H1 (cell line): ENCODE measurements around the gene MACC1. TPM values are rescaled to one million over a fixed set of nuclear protein-coding genes. Genes with fewer than 3 reads are reported as not detected.
A peak's percentile ranks its signal among the peaks of the same experiment; 100 is the strongest.

Experiments used
- CTCF ChIA-PET: fragments of 300-600 bp; sonication (Branson Sonifier 250); formaldehyde crosslinking; loops from one replicate; lab custom pipeline; 2021; ENCODE audit not compliant: partially characterized antibody; lab: Charles Lee
- POLR2A ChIA-PET: fragments of 300-600 bp; sonication (Branson Sonifier 250); formaldehyde crosslinking; loops from one replicate; lab custom pipeline; 2021; ENCODE audit warnings: inconsistent platforms; ENCODE audit not compliant: partially characterized antibody; lab: Charles Lee
- DNase-seq, 2 experiments: peaks; one replicate each; pipeline versions ENCODE4 v3.0.0 to v3.0.0-alpha.2; 2010 to 2022; ENCODE audit warnings: low spot score in 2 of 2, low read depth in 1 of 2, mixed read lengths in 1 of 2
- FAIRE-seq: peaks from 2 replicates; lab custom pipeline; 2011; peaks lifted over from hg19 to GRCh38; lab: Jason Lieb, UNC
- H2AFZ ChIP-seq: 2 replicates; pipeline ENCODE4 v1.8.1; 2012; ENCODE audit warnings: low read length, inconsistent platforms
- H2AK5ac ChIP-seq: 2 replicates; pipeline ENCODE4 v1.6.1; 2013; ENCODE audit warnings: low read depth, low read length
- H2BK120ac ChIP-seq: replicated peaks from 2 replicates; pipeline ENCODE3; 2013; ENCODE audit warnings: low read depth, low read length, inconsistent platforms
- H2BK12ac ChIP-seq: 2 replicates; pipeline ENCODE4 v1.6.1; 2013; ENCODE audit warnings: low read depth, low read length
- H2BK15ac ChIP-seq: 2 replicates; pipeline ENCODE4 v1.6.1; 2013; ENCODE audit warnings: low read length
- H2BK20ac ChIP-seq: 2 replicates; pipeline ENCODE4 v1.6.1; 2013; ENCODE audit warnings: low read length
- H2BK5ac ChIP-seq: 2 replicates; pipeline ENCODE4 v1.6.1; 2013; ENCODE audit warnings: low read depth, low read length
- H3K14ac ChIP-seq: 2 replicates; pipeline ENCODE4 v1.6.1; 2013; ENCODE audit warnings: inconsistent platforms; ENCODE audit not compliant: insufficient read length
- H3K18ac ChIP-seq: 2 replicates; pipeline ENCODE4 v1.6.1; 2013; ENCODE audit warnings: low read length; ENCODE audit errors: extremely low read depth
- H3K23ac ChIP-seq: 2 replicates; pipeline ENCODE4 v1.6.1; 2013; ENCODE audit warnings: inconsistent platforms; ENCODE audit not compliant: insufficient read length
- H3K23me2 ChIP-seq: 2 replicates; pipeline ENCODE4 v1.6.1; 2013; ENCODE audit warnings: low read depth, low read length
- H3K27ac ChIP-seq: 2 replicates; pipeline ENCODE4 v1.6.1; 2011; ENCODE audit warnings: low read depth, low read length, inconsistent platforms
- H3K27me3 ChIP-seq, 4 experiments: replicated peaks in 1 of 4; 1 replicate in 1 of 4; 2 replicates in 3 of 4; pipeline versions ENCODE4 v1.6.1 to v1.8.1; 2011 to 2013; ENCODE audit warnings: low read length in 3 of 4, mild to moderate bottlenecking in 3 of 4, inconsistent platforms in 2 of 4, mixed read lengths in 2 of 4, moderate library complexity in 1 of 4; ENCODE audit not compliant: control insufficient read depth in 3 of 4, insufficient read depth in 3 of 4; ENCODE audit errors: extremely low read depth in 1 of 4
- H3K36me3 ChIP-seq, 4 experiments: 2 replicates each; pipeline versions ENCODE4 v1.6.1 to v1.8.1; 2011 to 2013; ENCODE audit warnings: mild to moderate bottlenecking in 4 of 4, low read length in 3 of 4, moderate library complexity in 2 of 4, control low read depth in 1 of 4, inconsistent platforms in 1 of 4; ENCODE audit not compliant: insufficient read depth in 4 of 4, control insufficient read depth in 2 of 4
- H3K4ac ChIP-seq: replicated peaks from 2 replicates; pipeline ENCODE3; 2013; ENCODE audit warnings: low read length, low read depth, mixed read lengths, inconsistent platforms; ENCODE audit not compliant: insufficient read length
- H3K4me1 ChIP-seq, 4 experiments: replicated peaks in 1 of 4; 1 replicate in 1 of 4; 2 replicates in 3 of 4; pipeline versions ENCODE4 v1.6.1 to v1.8.1; 2011 to 2013; ENCODE audit warnings: low read length in 3 of 4, inconsistent platforms in 2 of 4, mixed read lengths in 1 of 4; ENCODE audit not compliant: insufficient read depth in 4 of 4, control insufficient read depth in 3 of 4
- H3K4me2 ChIP-seq, 2 experiments: 2 replicates each; pipeline versions ENCODE4 v1.6.1 to v1.8.1; 2011 to 2013; ENCODE audit warnings: low read depth in 2 of 2, low read length in 2 of 2, control low read depth in 1 of 2, inconsistent platforms in 1 of 2, mild to moderate bottlenecking in 1 of 2; ENCODE audit not compliant: insufficient read depth in 1 of 2
- H3K4me3 ChIP-seq, 4 experiments: fragments of 200-600, 300-600 bp in 1 of 4; sonication (generic), shearing (Covaris generic), sonication (Bioruptor Twin) in 1 of 4; 2 replicates each; pipeline versions ENCODE4 v1.5.1 to v1.8.1; 2011 to 2016; ENCODE audit warnings: low read length in 4 of 4, low read depth in 3 of 4, control low read depth in 2 of 4, inconsistent platforms in 2 of 4, mild to moderate bottlenecking in 2 of 4, mixed read lengths in 1 of 4, moderate library complexity in 1 of 4; ENCODE audit not compliant: insufficient read depth in 2 of 4; ENCODE audit errors: extremely low read depth in 1 of 4
- H3K56ac ChIP-seq: replicated peaks from 2 replicates; pipeline ENCODE3; 2013; ENCODE audit warnings: low read depth, mild to moderate bottlenecking, mixed read lengths, low read length, inconsistent platforms; ENCODE audit not compliant: insufficient read length
- H3K79me1 ChIP-seq: 2 replicates; pipeline ENCODE4 v1.6.1; 2013; ENCODE audit warnings: low read depth, low read length, control low read depth
- H3K79me2 ChIP-seq, 2 experiments: 2 replicates each; pipeline versions ENCODE4 v1.6.1 to v1.8.1; 2012 to 2013; ENCODE audit warnings: low read length in 2 of 2, mild to moderate bottlenecking in 2 of 2, inconsistent platforms in 1 of 2; ENCODE audit not compliant: insufficient read depth in 2 of 2, control insufficient read depth in 1 of 2
- H3K9ac ChIP-seq, 4 experiments: replicated peaks in 1 of 4; 1 replicate in 1 of 4; 2 replicates in 3 of 4; pipeline versions ENCODE4 v1.6.1 to v1.8.1; 2011 to 2013; ENCODE audit warnings: low read depth in 3 of 4, low read length in 3 of 4, control low read depth in 2 of 4, mild to moderate bottlenecking in 2 of 4, moderate library complexity in 2 of 4, inconsistent platforms in 1 of 4; ENCODE audit errors: extremely low read depth in 1 of 4
- H3K9me3 ChIP-seq, 2 experiments: 2 replicates each; pipeline versions ENCODE4 v1.6.1 to v1.8.1; 2012 to 2013; ENCODE audit warnings: mild to moderate bottlenecking in 2 of 2, moderate library complexity in 2 of 2, control low read depth in 1 of 2, inconsistent platforms in 1 of 2, low read depth in 1 of 2, low read length in 1 of 2, mixed read lengths in 1 of 2; ENCODE audit not compliant: insufficient read depth in 2 of 2
- H4K20me1 ChIP-seq, 2 experiments: replicated peaks in 1 of 2; 2 replicates each; pipeline versions ENCODE3 to v1.8.1; 2011 to 2013; ENCODE audit warnings: inconsistent platforms in 2 of 2, low read length in 2 of 2, mild to moderate bottlenecking in 1 of 2; ENCODE audit not compliant: insufficient read depth in 2 of 2, control insufficient read depth in 1 of 2
- H4K5ac ChIP-seq: 2 replicates; pipeline ENCODE4 v1.6.1; 2013; ENCODE audit warnings: low read length, low read depth, mixed read lengths, inconsistent platforms; ENCODE audit not compliant: insufficient read length
- H4K8ac ChIP-seq: 2 replicates; pipeline ENCODE4 v1.8.0; 2013; ENCODE audit warnings: mild to moderate bottlenecking, moderate library complexity, low read length, inconsistent platforms; ENCODE audit not compliant: insufficient read depth; ENCODE audit errors: extremely low read depth
- H4K91ac ChIP-seq: replicated peaks from 2 replicates; pipeline ENCODE3; 2013; ENCODE audit warnings: low read length, mixed read lengths, inconsistent platforms; ENCODE audit not compliant: insufficient read length
- BACH1 ChIP-seq: IDR thresholded peaks from 2 replicates; pipeline ENCODE4 v1.6.1; 2012; ENCODE audit warnings: low read length, improper control_type of control experiment
- BRCA1 ChIP-seq: IDR thresholded peaks from 2 replicates; pipeline ENCODE4 v1.6.1; 2012; ENCODE audit warnings: low read depth, low read length, improper control_type of control experiment
- CHD1 ChIP-seq: IDR thresholded peaks from 2 replicates; pipeline ENCODE4 v1.6.1; 2012; ENCODE audit warnings: low read depth, low read length, improper control_type of control experiment
- CREB1 ChIP-seq: IDR thresholded peaks from 2 replicates; pipeline ENCODE4 v1.6.1; 2012; ENCODE audit warnings: inconsistent platforms
- CTCF ChIP-seq, 3 experiments: IDR thresholded peaks; 1 replicate in 2 of 3; 2 replicates in 1 of 3; pipeline versions ENCODE4 v1.5.1 to v1.6.1; 2011; ENCODE audit warnings: low read length in 3 of 3, mild to moderate bottlenecking in 3 of 3, inconsistent platforms in 2 of 3, low read depth in 1 of 3, moderate library complexity in 1 of 3; ENCODE audit not compliant: insufficient read depth in 1 of 3; ENCODE audit errors: control extremely low read depth in 1 of 3
- GABPA ChIP-seq: IDR thresholded peaks from 2 replicates; pipeline ENCODE4 v1.6.1; 2011; ENCODE audit warnings: mild to moderate bottlenecking, low read length, moderate library complexity, borderline replicate concordance; ENCODE audit not compliant: insufficient read depth
- KDM5A ChIP-seq: fragments of 200-600 bp; IDR thresholded peaks from 2 replicates; pipeline ENCODE4 v1.7.1; 2012; ENCODE audit warnings: mild to moderate bottlenecking, low read length, inconsistent platforms, mixed read lengths
- POU5F1 ChIP-seq: IDR thresholded peaks from 2 replicates; pipeline ENCODE4 v1.6.1; 2011; ENCODE audit warnings: low read depth, mild to moderate bottlenecking, low read length, moderate library complexity
- RXRA ChIP-seq: IDR thresholded peaks from 2 replicates; pipeline ENCODE4 v1.6.1; 2011; ENCODE audit warnings: low read depth, mild to moderate bottlenecking, low read length, moderate library complexity; ENCODE audit not compliant: insufficient read depth
- SIN3A ChIP-seq, 2 experiments: IDR thresholded peaks in 1 of 2; conservative IDR thresholded peaks in 1 of 2; 2 replicates each; pipeline ENCODE4 v1.6.1; 2011 to 2012; ENCODE audit warnings: low read length in 2 of 2, improper control_type of control experiment in 1 of 2, low read depth in 1 of 2, mild to moderate bottlenecking in 1 of 2
- SP1 ChIP-seq: IDR thresholded peaks from 2 replicates; pipeline ENCODE4 v1.6.1; 2011; ENCODE audit warnings: low read depth, low read length
- SP4 ChIP-seq: IDR thresholded peaks from 2 replicates; pipeline ENCODE4 v1.6.1; 2012; ENCODE audit warnings: low read length, inconsistent platforms
- SRF ChIP-seq: IDR thresholded peaks from 2 replicates; pipeline ENCODE4 v1.6.1; 2011; ENCODE audit warnings: mild to moderate bottlenecking, low read depth, low read length, moderate library complexity
- TCF12 ChIP-seq: IDR thresholded peaks from 2 replicates; pipeline ENCODE4 v1.6.1; 2011; ENCODE audit warnings: low read depth, mild to moderate bottlenecking, low read length
- polyA plus RNA-seq, 7 experiments: library from polyadenylated mRNA; depleted of rRNA in 3 of 7; stranded (reverse) in 5 of 7; unstranded in 2 of 7; fragments of >200 nt in 5 of 7; fragments of 200-250 nt in 2 of 7; gene quantifications; 1 replicate in 5 of 7; 2 replicates in 1 of 7; 4 replicates in 1 of 7; pipeline versions ENCODE4 v1.2.1 to v1.2.3, GENCODE V29; 2011 to 2013; ENCODE audit warnings: missing spikeins in 2 of 7, mixed read lengths in 2 of 7
- total RNA-seq: library from RNA; stranded (reverse); fragmentation: NEBNext Ultra II Directional; extraction: Animal tissue kit (Norgen Biotek cat#: 25700); gene quantifications from 2 replicates; pipeline ENCODE4 v1.2.1, GENCODE V29; 2021

The MACC1 gene
- total and polyA plus RNA-seq, 2 of the 8 experiments (the other 6 are each of a cell fraction or from before 2014, with no cell fraction given), result 2.0 to 17.2 TPM

DNA sequence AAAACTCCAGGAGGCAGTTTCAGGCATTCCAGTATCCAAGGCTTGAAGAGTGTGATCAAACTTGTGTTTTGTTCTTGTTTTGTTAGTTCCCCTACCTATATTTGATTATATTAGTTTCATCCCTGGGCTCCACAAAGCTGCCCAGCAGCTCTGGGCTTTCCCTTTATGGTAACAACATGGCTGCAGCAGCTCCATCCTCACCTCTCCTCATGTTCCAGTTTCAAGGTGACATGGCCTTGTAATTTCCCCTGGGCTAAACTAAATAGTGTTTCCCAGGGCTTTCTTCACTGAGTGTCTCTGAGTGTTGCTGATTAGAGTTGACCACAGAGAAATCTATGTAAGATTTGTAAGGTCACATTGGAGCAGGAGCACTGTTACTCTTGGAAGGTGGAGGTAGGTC lies 83.4 kb downstream of the MACC1 start:
- FAIRE-seq (peak; percentile 32), DNase-seq (no peak)
- Histone ChIP-seq H2BK5ac (no peak overlapping the region), H3K79me1 (no peaks in the 10 kb centered on the region; the same call in 1 of the 2 replicates), H4K20me1 (no peaks in the 10 kb centered on the region), H3K27ac (no peak overlapping the region), H3K9ac (no peak overlapping the region), H3K9me3 (no peaks in the 10 kb centered on the region), H3K4me3 (no peak overlapping the region), H4K8ac (no peak overlapping the region), H3K27me3 (no peaks in the 10 kb centered on the region), H2BK20ac (no peak overlapping the region), H4K5ac (no peak overlapping the region), H3K36me3 (peaks cover 0 to 4% (median 0%) of the 10 kb centered on the region in 4 experiments; a peak in 1 of 8 replicates), H3K79me2 (no peaks in the 10 kb centered on the region), H4K91ac (no peak overlapping the region), H2BK12ac (no peak overlapping the region), H3K4me1 (peaks cover 0 to 7% (median 1%) of the 10 kb centered on the region in 4 experiments; a peak in 3 of 7 replicates), H3K18ac (no peak overlapping the region), H3K23ac (no peak overlapping the region), H3K23me2 (no peaks in the 10 kb centered on the region), H2AFZ (no peak overlapping the region), H2BK15ac (no peak overlapping the region), H2AK5ac (no peak overlapping the region), H3K4ac (no peak overlapping the region), H3K4me2 (no peak overlapping the region), H2BK120ac (no peak overlapping the region), H3K14ac (no peak overlapping the region), H3K56ac (no peak overlapping the region)
- POLR2A ChIA-PET, result interaction anchor here (0.6 to 3.9 kb wide), 6 partner anchors 10 to 135 kb away, joined by 3 to 19 read pairs (median 5); no protein-coding TSS in a partner anchor
- CTCF ChIA-PET, result interaction anchor here (0.9 to 1.8 kb wide), 3 partner anchors 8 to 39 kb away, joined by 3 to 4 read pairs (median 3); no protein-coding TSS in a partner anchor
- TF ChIP-seq BACH1, result no peak
- TF ChIP-seq SRF, result no peak
- TF ChIP-seq SP4, result no peak
- no peak for TF ChIP-seq KDM5A
- TF ChIP-seq SP1, result no peak
- no peak for TF ChIP-seq RXRA
- TF ChIP-seq BRCA1, result no peak
- TF ChIP-seq POU5F1, result no peak
- TF ChIP-seq TCF12, result no peak
- no peak for TF ChIP-seq CHD1
- TF ChIP-seq SIN3A (conservative IDR thresholded peaks at IDR 0.05 in 1 of 2, IDR thresholded peaks at IDR 0.05 in 1 of 2; ENCODE audit: low read depth in 1 of 2, low read length in 2 of 2), result no peak
- no peak for TF ChIP-seq GABPA
- TF ChIP-seq CTCF (IDR thresholded peaks at IDR 0.05; ENCODE audit: control extremely low read depth in 1 of 3, insufficient read depth in 1 of 3, low read depth in 1 of 3, low read length in 3 of 3), result no peak
- no peak for TF ChIP-seq CREB1
